Heart left ventricle (tissue), 13 donors: ENCODE data around the gene GPX5.

Experiments used
- POLR2A ChIP-seq, 2 donors: fragments of 450-650 bp; IDR thresholded peaks; one replicate each; pipeline ENCODE4 v1.6.1; 2017; ENCODE audit warnings: antibody characterized with exemption in 2 of 2, mild to moderate bottlenecking in 2 of 2, moderate library complexity in 2 of 2
- TF ChIP-seq, protein P1 (sequence below), 12 donors: fragments of 200-600 bp; sonication (generic) in 4 of 12; IDR thresholded peaks; one replicate each; pipeline versions ENCODE4 v1.5.0 to v1.8.0; 2018 to 2022; ENCODE audit warnings: antibody characterized with exemption in 12 of 12, mild to moderate bottlenecking in 5 of 12
- donor health status: ischemic (EF 13 %, LVEDD 7.1; RV severe dilation, severe dysfunction).
- donor health status: DM: no; HTN: yes; CAD: no.
- donor health status: DM: no; HTN: no; CAD: no.
- donor health status: ischemic (EF 25% LVEDD 6.9; RV normal size, moderate dysfunction).
- donor health status: ischemic (EF 25% LVEDD 5.7; RV mildly dilated, moderate dysfunction).
- donor health status: ischemic (EF 35%, LVEDD 5.7; RV mildly dilated, moderate dysfunction).
- donor health status: nonischemic (EF 11% LVEDD 7.7; RV severe dilation, severe dysfunction).
- donor health status: DM: yes; HTN: yes; CAD: no.
- donor health status: PGD.
- donor health status: ischemic (EF 29% LVEDD 5.4; RV normal size, mild dysfunction).
- donor health status: nonischemic (EF 23%, LVEDD 6.1; RV moderate dilation, normal function).

DNA sequence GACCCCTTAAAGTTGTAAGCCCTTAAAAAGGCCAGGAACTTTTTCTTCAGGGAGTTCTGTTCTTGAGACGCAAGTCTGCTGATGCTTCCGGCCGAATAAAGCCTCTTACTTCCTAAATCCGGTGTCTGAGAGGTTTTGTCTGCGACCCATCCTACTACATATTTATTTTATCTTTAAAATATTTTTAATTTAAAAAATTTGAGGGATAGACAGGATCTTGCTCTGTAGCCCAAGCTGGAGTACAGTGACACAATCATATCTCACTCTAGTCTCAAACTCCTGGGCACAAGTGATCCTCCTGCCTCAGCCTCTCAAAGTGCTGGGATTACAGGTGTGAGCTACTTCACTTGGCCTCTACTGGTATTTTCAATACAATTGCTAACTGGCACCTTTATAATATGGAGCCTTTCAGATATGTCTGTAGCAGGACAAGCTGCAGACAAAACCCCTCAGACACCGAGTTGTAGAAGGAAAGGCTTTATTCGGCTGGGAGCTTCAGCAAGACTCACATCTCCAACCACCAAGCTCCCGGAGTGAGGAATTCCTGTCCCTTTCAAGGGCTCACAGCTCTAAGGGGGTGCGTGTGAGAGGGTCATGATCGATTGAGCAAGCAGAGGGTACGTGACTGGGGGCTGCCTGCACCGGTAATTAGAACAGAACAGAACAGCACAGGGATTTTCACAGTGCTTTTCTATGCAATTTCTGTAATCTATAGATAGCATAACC is 41.0 kb downstream of the GPX5 start:
- TF ChIP-seq, protein P1, sequence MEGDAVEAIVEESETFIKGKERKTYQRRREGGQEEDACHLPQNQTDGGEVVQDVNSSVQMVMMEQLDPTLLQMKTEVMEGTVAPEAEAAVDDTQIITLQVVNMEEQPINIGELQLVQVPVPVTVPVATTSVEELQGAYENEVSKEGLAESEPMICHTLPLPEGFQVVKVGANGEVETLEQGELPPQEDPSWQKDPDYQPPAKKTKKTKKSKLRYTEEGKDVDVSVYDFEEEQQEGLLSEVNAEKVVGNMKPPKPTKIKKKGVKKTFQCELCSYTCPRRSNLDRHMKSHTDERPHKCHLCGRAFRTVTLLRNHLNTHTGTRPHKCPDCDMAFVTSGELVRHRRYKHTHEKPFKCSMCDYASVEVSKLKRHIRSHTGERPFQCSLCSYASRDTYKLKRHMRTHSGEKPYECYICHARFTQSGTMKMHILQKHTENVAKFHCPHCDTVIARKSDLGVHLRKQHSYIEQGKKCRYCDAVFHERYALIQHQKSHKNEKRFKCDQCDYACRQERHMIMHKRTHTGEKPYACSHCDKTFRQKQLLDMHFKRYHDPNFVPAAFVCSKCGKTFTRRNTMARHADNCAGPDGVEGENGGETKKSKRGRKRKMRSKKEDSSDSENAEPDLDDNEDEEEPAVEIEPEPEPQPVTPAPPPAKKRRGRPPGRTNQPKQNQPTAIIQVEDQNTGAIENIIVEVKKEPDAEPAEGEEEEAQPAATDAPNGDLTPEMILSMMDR (IDR thresholded peaks at IDR 0.05) = no peak
- TF ChIP-seq POLR2A (IDR thresholded peaks at IDR 0.05) = no peak
